ENCODE measurements around the gene MSH5. TPM values are rescaled to one million over a fixed set of nuclear protein-coding genes. Genes with fewer than 3 reads are reported as not detected.

Gene MSH5
- polyA plus RNA-seq, 1 donor (not counting 4 experiments of a cell fraction or from before 2014, with no cell fraction given) = 14.8 TPM

DNA sequence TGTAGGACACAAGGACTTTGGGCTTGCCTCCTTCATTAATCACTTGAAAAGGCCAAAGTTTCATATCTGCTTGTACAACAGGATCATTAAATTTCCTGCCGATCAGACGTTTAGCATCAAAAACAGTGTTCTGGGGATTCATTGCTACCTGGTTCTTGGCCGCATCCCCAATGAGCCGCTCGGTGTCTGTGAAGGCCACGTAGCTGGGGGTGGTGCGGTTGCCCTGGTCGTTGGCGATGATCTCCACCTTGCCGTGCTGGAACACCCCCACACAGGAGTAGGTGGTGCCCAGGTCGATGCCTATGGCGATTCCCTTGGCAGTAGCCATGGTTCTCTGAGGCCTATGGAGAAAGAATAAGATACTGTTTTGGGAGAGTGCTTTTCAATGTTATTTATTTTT is 71.8 kb downstream of the MSH5 start:
- no peaks in the 10 kb centered on the region for H3K9me1 ChIP-seq (ENCODE audit: control insufficient read depth, extremely low read depth, insufficient read depth, low read length)
- peaks cover 3% of the 10 kb centered on the region for H3K79me2 ChIP-seq (ENCODE audit: control insufficient read depth, insufficient read depth, low read length)
- H3K4me3 ChIP-seq (ENCODE audit: control insufficient read depth in 2 of 3, extremely low read depth in 1 of 3, insufficient read depth in 2 of 3, low read depth in 1 of 3, low read length in 3 of 3) = no peak overlapping the region
- H3K4me2 ChIP-seq (ENCODE audit: control insufficient read depth, extremely low read depth, insufficient read depth, low read depth, low read length) = no peak overlapping the region
- FAIRE-seq = no peak
- dilution Hi-C loops (cut with MboI; ENCODE audit: extremely low pct_ligation_motif_present, low sequenced_read_pairs) = no loop called here
- no peaks in the 10 kb centered on the region for H3K27me3 ChIP-seq (ENCODE audit: control insufficient read depth, extremely low read depth, insufficient read depth, low read length)
- no peak for TF ChIP-seq EZH2 (IDR thresholded peaks at IDR 0.05; ENCODE audit: low read length)
- TF ChIP-seq, protein P1, sequence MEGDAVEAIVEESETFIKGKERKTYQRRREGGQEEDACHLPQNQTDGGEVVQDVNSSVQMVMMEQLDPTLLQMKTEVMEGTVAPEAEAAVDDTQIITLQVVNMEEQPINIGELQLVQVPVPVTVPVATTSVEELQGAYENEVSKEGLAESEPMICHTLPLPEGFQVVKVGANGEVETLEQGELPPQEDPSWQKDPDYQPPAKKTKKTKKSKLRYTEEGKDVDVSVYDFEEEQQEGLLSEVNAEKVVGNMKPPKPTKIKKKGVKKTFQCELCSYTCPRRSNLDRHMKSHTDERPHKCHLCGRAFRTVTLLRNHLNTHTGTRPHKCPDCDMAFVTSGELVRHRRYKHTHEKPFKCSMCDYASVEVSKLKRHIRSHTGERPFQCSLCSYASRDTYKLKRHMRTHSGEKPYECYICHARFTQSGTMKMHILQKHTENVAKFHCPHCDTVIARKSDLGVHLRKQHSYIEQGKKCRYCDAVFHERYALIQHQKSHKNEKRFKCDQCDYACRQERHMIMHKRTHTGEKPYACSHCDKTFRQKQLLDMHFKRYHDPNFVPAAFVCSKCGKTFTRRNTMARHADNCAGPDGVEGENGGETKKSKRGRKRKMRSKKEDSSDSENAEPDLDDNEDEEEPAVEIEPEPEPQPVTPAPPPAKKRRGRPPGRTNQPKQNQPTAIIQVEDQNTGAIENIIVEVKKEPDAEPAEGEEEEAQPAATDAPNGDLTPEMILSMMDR (optimal IDR thresholded peaks at IDR 0.05 in 1 of 3, IDR thresholded peaks at IDR 0.05 in 1 of 3, conservative IDR thresholded peaks at IDR 0.05 in 1 of 3; ENCODE audit: extremely low read depth in 1 of 3, insufficient read depth in 2 of 3, low read length in 3 of 3) = no peak
- H3K27ac ChIP-seq (ENCODE audit: control insufficient read depth, insufficient read depth, low read length) = no peak overlapping the region
- no peak for DNase-seq (ENCODE audit: low read depth, low spot score)
- H3K4me1 ChIP-seq (ENCODE audit: control insufficient read depth, extremely low read depth, insufficient read depth, low read length) = peaks cover 13% of the 10 kb centered on the region
- H4K20me1 ChIP-seq (ENCODE audit: control insufficient read depth, extremely low read depth, insufficient read depth, low read length) = no peaks in the 10 kb centered on the region
- H3K9ac ChIP-seq (ENCODE audit: control insufficient read depth, extremely low read depth, insufficient read depth, low read length) = no peak overlapping the region
- H2AFZ ChIP-seq (ENCODE audit: control insufficient read depth, low read length) = no peak overlapping the region
- no peaks in the 10 kb centered on the region for H3K9me3 ChIP-seq (ENCODE audit: control insufficient read depth, low read depth, low read length)
- H3K36me3 ChIP-seq (ENCODE audit: control insufficient read depth in 2 of 2, extremely low read depth in 1 of 2, insufficient read depth in 2 of 2, low read length in 2 of 2) = no peaks in the 10 kb centered on the region

Small RNA genes within 50 kb of the gene (small RNA-seq; reads per million reads assigned to genes)
- gene LY6G6D (ENCODE audit: insufficient read length in 3 of 3, low read depth in 3 of 3, low replicate concordance in 1 of 3) = 0 reads per million in 3 experiments
- gene MIR4646 (ENCODE audit: insufficient read length in 3 of 3, low read depth in 3 of 3, low replicate concordance in 1 of 3) = 0 reads per million in 3 experiments
- 0 reads per million in 3 experiments for gene MSH5-SAPCD1 (ENCODE audit: insufficient read length in 3 of 3, low read depth in 3 of 3, low replicate concordance in 1 of 3)
- gene RF00019 (ENCODE audit: insufficient read length in 3 of 3, low read depth in 3 of 3, low replicate concordance in 1 of 3) = 0 reads per million in 3 experiments
- 0 reads per million in 3 experiments for gene RNU6-850P (ENCODE audit: insufficient read length in 3 of 3, low read depth in 3 of 3, low replicate concordance in 1 of 3)
- gene SAPCD1 (ENCODE audit: insufficient read length in 3 of 3, low read depth in 3 of 3, low replicate concordance in 1 of 3) = 0 reads per million in 3 experiments

Other genes with a start within 250 kb of the MSH5 start
- gene MICB, start 241.9 kb upstream of the MSH5 start, polyA plus RNA-seq = 6.0 to 18.1 TPM (median 8.6 TPM) in 3 replicates
- gene MCCD1, start 211.0 kb upstream of the MSH5 start, polyA plus RNA-seq = not detected in 3 replicates
- gene DDX39B, start 198.0 kb upstream of the MSH5 start, polyA plus RNA-seq = 270 to 540 TPM (median 314 TPM) in 3 replicates
- 0.46 to 1.3 TPM (median 0.94 TPM) in 3 replicates for gene ATP6V1G2, start 193.4 kb upstream of the MSH5 start, polyA plus RNA-seq
- gene NFKBIL1, start 192.4 kb upstream of the MSH5 start, polyA plus RNA-seq = 4.8 to 8.9 TPM (median 7.2 TPM) in 3 replicates
- gene LTA, start 167.7 kb upstream of the MSH5 start, polyA plus RNA-seq = 0.04 TPM in 1 of 3 replicates, not detected in the others
- 0.54 to 2.3 TPM (median 0.88 TPM) in 3 replicates for gene TNF, start 164.4 kb upstream of the MSH5 start, polyA plus RNA-seq
- gene LTB, start 157.6 kb upstream of the MSH5 start, polyA plus RNA-seq = 0.09 TPM in 1 of 3 replicates, not detected in the others
- 0.18 TPM in 1 of 3 replicates, not detected in the others for gene LST1, start 153.7 kb upstream of the MSH5 start, polyA plus RNA-seq
- not detected in 3 replicates for gene NCR3, start 147.0 kb upstream of the MSH5 start, polyA plus RNA-seq
- gene AIF1, start 124.8 kb upstream of the MSH5 start, polyA plus RNA-seq = not detected in 3 replicates
- gene PRRC2A, start 119.3 kb upstream of the MSH5 start, polyA plus RNA-seq = 20.5 to 58.0 TPM (median 22.7 TPM) in 3 replicates
- 49.9 to 120 TPM (median 60.6 TPM) in 3 replicates for gene BAG6, start 87.3 kb upstream of the MSH5 start, polyA plus RNA-seq
- 1.4 to 2.6 TPM (median 2.3 TPM) in 3 replicates for gene APOM, start 84.1 kb upstream of the MSH5 start, polyA plus RNA-seq
- gene C6orf47, start 79.2 kb upstream of the MSH5 start, polyA plus RNA-seq = 7.9 to 10.0 TPM (median 8.3 TPM) in 3 replicates
- 7.9 to 11.4 TPM (median 10.0 TPM) in 3 replicates for gene GPANK1, start 75.0 kb upstream of the MSH5 start, polyA plus RNA-seq
- gene CSNK2B, start 73.9 kb upstream of the MSH5 start, polyA plus RNA-seq = 41.9 to 108 TPM (median 43.7 TPM) in 3 replicates
- 3.6 to 5.2 TPM (median 4.1 TPM) in 3 replicates for gene LY6G5B, start 70.0 kb upstream of the MSH5 start, polyA plus RNA-seq
- gene LY6G5C, start 58.9 kb upstream of the MSH5 start, polyA plus RNA-seq = 0.58 to 0.95 TPM (median 0.61 TPM) in 3 replicates
- 20.9 to 28.2 TPM (median 21.8 TPM) in 3 replicates for gene ABHD16A, start 36.7 kb upstream of the MSH5 start, polyA plus RNA-seq
- not detected in 3 replicates for gene LY6G6F, start 33.1 kb upstream of the MSH5 start, polyA plus RNA-seq
- gene LY6G6D, start 24.7 kb upstream of the MSH5 start, polyA plus RNA-seq = 0.22 to 0.33 TPM in 2 of 3 replicates, not detected in the other
- gene LY6G6C, start 18.3 kb upstream of the MSH5 start, polyA plus RNA-seq = 2.3 to 3.1 TPM (median 2.4 TPM) in 3 replicates
- 0.06 to 0.21 TPM (median 0.10 TPM) in 3 replicates for gene MPIG6B, start 16.6 kb upstream of the MSH5 start, polyA plus RNA-seq
- 3.0 to 6.7 TPM (median 3.1 TPM) in 3 replicates for gene DDAH2, start 10.7 kb upstream of the MSH5 start, polyA plus RNA-seq
- 759 to 873 TPM (median 832 TPM) in 3 replicates for gene CLIC1, start 3.5 kb upstream of the MSH5 start, polyA plus RNA-seq
- gene SAPCD1, start 22.7 kb downstream of the MSH5 start, polyA plus RNA-seq = 1.1 to 2.1 TPM (median 1.7 TPM) in 3 replicates
- gene VWA7, start 37.3 kb downstream of the MSH5 start, polyA plus RNA-seq = 0.32 to 0.47 TPM (median 0.33 TPM) in 3 replicates
- 17.2 to 57.2 TPM (median 26.3 TPM) in 3 replicates for gene VARS1, start 55.7 kb downstream of the MSH5 start, polyA plus RNA-seq
- gene LSM2, start 67.0 kb downstream of the MSH5 start, polyA plus RNA-seq = 34.4 to 84.1 TPM (median 46.5 TPM) in 3 replicates
- gene HSPA1L, start 75.3 kb downstream of the MSH5 start, polyA plus RNA-seq = 0.31 to 0.60 TPM (median 0.54 TPM) in 3 replicates
- 95.5 to 142 TPM (median 110 TPM) in 3 replicates for gene HSPA1A, start 75.5 kb downstream of the MSH5 start, polyA plus RNA-seq
- 33.5 to 65.8 TPM (median 48.1 TPM) in 3 replicates for gene HSPA1B, start 87.7 kb downstream of the MSH5 start, polyA plus RNA-seq
- gene NEU1, start 122.8 kb downstream of the MSH5 start, polyA plus RNA-seq = 27.9 to 44.4 TPM (median 38.6 TPM) in 3 replicates
- gene SLC44A4, start 139.0 kb downstream of the MSH5 start, polyA plus RNA-seq = 0.06 to 0.25 TPM (median 0.18 TPM) in 3 replicates
- 17.6 to 26.5 TPM (median 17.7 TPM) in 3 replicates for gene EHMT2, start 157.7 kb downstream of the MSH5 start, polyA plus RNA-seq
- gene ZBTB12, start 162.1 kb downstream of the MSH5 start, polyA plus RNA-seq = 0.55 to 0.64 TPM (median 0.63 TPM) in 3 replicates
- 0.04 TPM in 1 of 3 replicates, not detected in the others for gene C2, start 187.7 kb downstream of the MSH5 start, polyA plus RNA-seq
- gene CFB, start 206.1 kb downstream of the MSH5 start, polyA plus RNA-seq = 0.84 to 2.9 TPM (median 2.5 TPM) in 3 replicates
- 45.1 to 57.9 TPM (median 51.9 TPM) in 3 replicates for gene NELFE, start 219.0 kb downstream of the MSH5 start, polyA plus RNA-seq
- gene SKIC2, start 219.2 kb downstream of the MSH5 start, polyA plus RNA-seq = 24.5 to 37.7 TPM (median 37.5 TPM) in 3 replicates
- gene DXO, start 232.1 kb downstream of the MSH5 start, polyA plus RNA-seq = 7.0 to 10.4 TPM (median 7.6 TPM) in 3 replicates
- gene C4A, start 242.1 kb downstream of the MSH5 start, polyA plus RNA-seq = 1.2 to 2.9 TPM (median 1.4 TPM) in 3 replicates

Measured in keratinocyte (primary cell).